ENCODE measurements around the gene FGF5. TPM values are rescaled to one million over a fixed set of nuclear protein-coding genes. Genes with fewer than 3 reads are reported as not detected.
"Not testable (repeated sequence)": the region's sequence is repeated elsewhere in the genome, so short reads cannot be mapped to it uniquely, and the experiment has no call there.

Gene FGF5
- total RNA-seq, 1 donor from 2014 or later = 0.07 TPM

GRCh38 chr4:80243274-80244018 lies 23.0 kb upstream of the FGF5 start:
- H3K27ac Mint-ChIP-seq = no peak overlapping the region
- H3K36me3 Mint-ChIP-seq = no peaks in the 10 kb centered on the region
- peaks cover 48% of the 10 kb centered on the region for H3K27me3 Mint-ChIP-seq (ENCODE audit: low read depth)
- no peak for TF ChIP-seq CTCF (IDR thresholded peaks at IDR 0.05; ENCODE audit: unreplicated experiment)
- no peaks in the 10 kb centered on the region for H3K4me1 Mint-ChIP-seq
- no peaks in the 10 kb centered on the region for H3K9me3 Mint-ChIP-seq
- DNase-seq (ENCODE audit: low spot score in 2 of 2, unreplicated experiment in 2 of 2) = no peak
- H3K4me3 Mint-ChIP-seq = no peak overlapping the region

- not testable (repeated sequence) for H3K9me3 Mint-ChIP-seq; H3K27ac Mint-ChIP-seq; H3K36me3 Mint-ChIP-seq; DNase-seq (ENCODE audit: low spot score in 2 of 2, unreplicated experiment in 2 of 2); H3K4me1 Mint-ChIP-seq; H3K4me3 Mint-ChIP-seq
- peaks cover 72% of the 10 kb centered on the region for H3K27me3 Mint-ChIP-seq (ENCODE audit: low read depth)
Measured at GRCh38 chr4:80247484-80247883, 19.0 kb upstream of the FGF5 start.

DNA sequence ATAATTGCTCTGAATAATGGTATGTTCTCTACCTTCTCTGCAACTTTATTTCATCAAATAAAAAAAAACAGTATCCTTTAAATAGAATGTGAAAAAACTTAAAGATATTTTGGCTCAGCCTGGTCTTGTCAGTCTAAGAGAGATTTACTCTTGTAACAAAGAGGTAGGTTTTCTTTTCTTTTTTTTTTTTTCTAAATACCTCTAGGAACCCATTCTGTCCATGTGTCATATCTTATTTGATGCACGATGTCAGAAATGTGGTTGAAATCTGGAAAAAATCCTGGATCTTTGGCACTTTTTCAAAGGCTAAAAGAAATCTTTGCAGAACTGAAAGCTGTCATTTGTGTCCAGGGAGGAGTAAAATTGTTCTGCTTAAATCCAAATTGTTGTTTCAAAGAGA lies 17.3 kb upstream of the FGF5 start:
- Mint-ChIP-seq H3K27ac (no peak overlapping the region), H3K27me3 (ENCODE audit: low read depth) (peaks cover 69% of the 10 kb centered on the region), H3K9me3 (no peaks in the 10 kb centered on the region)

DNA sequence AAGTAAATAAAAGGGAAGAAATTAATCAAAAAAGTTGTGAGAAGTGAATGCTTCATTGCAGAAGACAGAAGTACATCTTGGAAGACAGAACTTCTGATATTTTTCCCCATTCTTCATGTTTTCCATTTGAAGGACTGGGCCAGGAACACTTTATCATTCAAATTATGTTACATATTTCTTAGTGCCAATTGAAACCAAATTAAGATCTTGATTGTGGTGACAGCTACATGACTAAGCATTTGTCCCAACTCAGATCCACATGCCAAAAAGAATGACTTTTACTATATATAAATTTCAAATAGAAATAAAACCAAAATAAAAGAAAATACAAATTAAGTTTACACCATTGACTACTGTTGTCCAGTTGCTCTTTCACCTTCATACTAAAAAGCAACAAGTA lies 14.0 kb upstream of the FGF5 start:
- Mint-ChIP-seq H3K4me3 (no peak overlapping the region), H3K36me3 (no peaks in the 10 kb centered on the region), H3K27ac (no peak overlapping the region), H3K27me3 (ENCODE audit: low read depth) (peaks cover 75% of the 10 kb centered on the region), H3K9me3 (no peaks in the 10 kb centered on the region), H3K4me1 (no peaks in the 10 kb centered on the region)
- no peak for TF ChIP-seq CTCF (IDR thresholded peaks at IDR 0.05; ENCODE audit: unreplicated experiment)
- no peak for DNase-seq (ENCODE audit: low spot score in 2 of 2, unreplicated experiment in 2 of 2)

More for the DNA sequence above, 17.3 kb upstream of the FGF5 start:
- TF ChIP-seq CTCF (IDR thresholded peaks at IDR 0.05; ENCODE audit: unreplicated experiment) = no peak
- H3K4me1 Mint-ChIP-seq = no peaks in the 10 kb centered on the region
- H3K36me3 Mint-ChIP-seq = no peaks in the 10 kb centered on the region
- no peak overlapping the region for H3K4me3 Mint-ChIP-seq
- no peak for DNase-seq (ENCODE audit: low spot score in 2 of 2, unreplicated experiment in 2 of 2)

GRCh38 chr4:80252953-80253352 lies 13.5 kb upstream of the FGF5 start:
- Mint-ChIP-seq H3K27ac (no peak overlapping the region), H3K4me1 (no peaks in the 10 kb centered on the region), H3K4me3 (no peak overlapping the region), H3K27me3 (ENCODE audit: low read depth) (peaks cover 76% of the 10 kb centered on the region), H3K9me3 (no peaks in the 10 kb centered on the region), H3K36me3 (no peaks in the 10 kb centered on the region)
- TF ChIP-seq CTCF (IDR thresholded peaks at IDR 0.05; ENCODE audit: unreplicated experiment) = no peak
- no peak for DNase-seq (ENCODE audit: low spot score in 2 of 2, unreplicated experiment in 2 of 2)

DNA sequence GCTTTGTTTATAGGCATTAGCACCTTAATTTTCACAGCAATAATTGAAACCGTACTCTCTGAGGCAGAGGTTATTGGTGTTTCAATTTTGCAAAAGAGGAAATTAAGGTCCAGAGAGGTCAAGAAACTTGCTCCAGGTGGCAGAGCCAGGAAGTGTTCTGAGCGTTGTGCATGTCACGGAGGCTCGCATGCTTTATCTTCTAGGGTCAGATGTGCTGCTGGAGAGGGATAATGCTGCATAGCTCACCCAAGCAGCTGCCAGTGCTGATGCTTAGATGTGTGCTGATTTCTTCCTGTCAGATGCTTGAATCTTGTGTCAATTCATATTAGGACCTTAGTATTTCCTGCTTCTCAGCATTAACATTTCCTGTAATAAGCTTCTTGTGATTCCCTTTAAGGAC lies 13.0 kb upstream of the FGF5 start:
- no peak for TF ChIP-seq CTCF (IDR thresholded peaks at IDR 0.05; ENCODE audit: unreplicated experiment)
- H3K27me3 Mint-ChIP-seq (ENCODE audit: low read depth) = peaks cover 78% of the 10 kb centered on the region
- H3K9me3 Mint-ChIP-seq = no peaks in the 10 kb centered on the region
- H3K4me3 Mint-ChIP-seq = no peak overlapping the region
- DNase-seq (ENCODE audit: low spot score in 2 of 2, unreplicated experiment in 2 of 2) = no peak
- no peaks in the 10 kb centered on the region for H3K36me3 Mint-ChIP-seq
- H3K4me1 Mint-ChIP-seq = no peaks in the 10 kb centered on the region
- no peak overlapping the region for H3K27ac Mint-ChIP-seq

Measured in mesothelial cell of epicardium (in vitro differentiated cells).